Neuronal stem cell (in vitro differentiated cells): ENCODE data around the gene PFN2. TPM values are rescaled to one million over a fixed set of nuclear protein-coding genes. Genes with fewer than 3 reads are reported as not detected.

Experiments used
- DNase-seq: peaks from one replicate; pipeline ENCODE4 v3.0.0-alpha.2; 2013; ENCODE audit warnings: low spot score
- H2AFZ ChIP-seq: one replicate; pipeline ENCODE4 v1.6.1; 2013; ENCODE audit warnings: mild to moderate bottlenecking, low read length, inconsistent platforms
- H2AK5ac ChIP-seq: 2 replicates; pipeline ENCODE4 v1.6.1; 2013; ENCODE audit warnings: low read depth, mild to moderate bottlenecking, inconsistent platforms, low read length, moderate library complexity, mixed read lengths
- H2BK120ac ChIP-seq: 2 replicates; pipeline ENCODE4 v1.6.1; 2013; ENCODE audit warnings: low read depth, mild to moderate bottlenecking, inconsistent platforms, low read length, moderate library complexity, mixed read lengths
- H2BK12ac ChIP-seq: one replicate; pipeline ENCODE4 v1.6.1; 2013; ENCODE audit warnings: low read length, inconsistent platforms
- H2BK15ac ChIP-seq: 2 replicates; pipeline ENCODE4 v1.6.1; 2013; ENCODE audit warnings: mild to moderate bottlenecking, low read length, inconsistent platforms, mixed read lengths
- H2BK5ac ChIP-seq: one replicate; pipeline ENCODE4 v1.6.1; 2013; ENCODE audit warnings: inconsistent platforms, mild to moderate bottlenecking, low read length, moderate library complexity
- H3K14ac ChIP-seq: one replicate; pipeline ENCODE4 v1.6.1; 2013; ENCODE audit warnings: low read length, inconsistent platforms
- H3K18ac ChIP-seq: 2 replicates; pipeline ENCODE4 v1.6.1; 2013; ENCODE audit warnings: low read length, inconsistent platforms
- H3K23ac ChIP-seq: 2 replicates; pipeline ENCODE4 v1.6.1; 2013; ENCODE audit warnings: low read depth, mild to moderate bottlenecking, mixed read lengths, low read length, inconsistent platforms; ENCODE audit not compliant: poor library complexity
- H3K27ac ChIP-seq: replicated peaks from 3 replicates; pipeline ENCODE4 v1.5.1; 2013; ENCODE audit warnings: low read length, inconsistent platforms
- H3K27me3 ChIP-seq, 3 experiments: 2 replicates each; pipeline ENCODE4 v1.6.1; 2013; ENCODE audit warnings: low read length in 3 of 3, mild to moderate bottlenecking in 2 of 3, inconsistent platforms in 1 of 3, low read depth in 1 of 3, mixed read lengths in 1 of 3, moderate library complexity in 1 of 3; ENCODE audit not compliant: control insufficient read depth in 3 of 3, insufficient read depth in 3 of 3
- H3K36me3 ChIP-seq, 2 donors: replicated peaks in 1 of 2; 2 replicates each; pipeline ENCODE4 v1.6.1; 2013; ENCODE audit warnings: low read length in 2 of 2; ENCODE audit not compliant: control insufficient read depth in 2 of 2, insufficient read depth in 2 of 2
- H3K4ac ChIP-seq: 2 replicates; pipeline ENCODE4 v1.6.1; 2013; ENCODE audit warnings: inconsistent platforms, mild to moderate bottlenecking, low read length, moderate library complexity
- H3K4me1 ChIP-seq, 2 donors: 1 replicate in 1 of 2; 2 replicates in 1 of 2; pipeline ENCODE4 v1.6.1; 2013; ENCODE audit warnings: low read length in 2 of 2, low read depth in 1 of 2; ENCODE audit not compliant: control insufficient read depth in 2 of 2, insufficient read depth in 1 of 2
- H3K4me2 ChIP-seq: one replicate; pipeline ENCODE4 v1.6.1; 2013; ENCODE audit warnings: mild to moderate bottlenecking, low read length, inconsistent platforms; ENCODE audit not compliant: insufficient read depth, poor library complexity, severe bottlenecking
- H3K4me3 ChIP-seq, 2 donors: 2 replicates each; pipeline ENCODE4 v1.5.1; 2013; ENCODE audit warnings: low read length in 2 of 2, mild to moderate bottlenecking in 2 of 2, inconsistent platforms in 1 of 2, moderate library complexity in 1 of 2
- H3K79me1 ChIP-seq: one replicate; pipeline ENCODE4 v1.6.1; 2013; ENCODE audit warnings: low read depth, mild to moderate bottlenecking, inconsistent platforms, low read length, moderate library complexity
- H3K9ac ChIP-seq: one replicate; pipeline ENCODE4 v1.6.1; 2013; ENCODE audit warnings: mild to moderate bottlenecking, low read depth, low read length, inconsistent platforms; ENCODE audit not compliant: poor library complexity
- H3K9me3 ChIP-seq, 2 donors: replicated peaks in 1 of 2; 2 replicates each; pipeline versions ENCODE3 to v1.6.1; 2013; ENCODE audit warnings: low read length in 2 of 2, mild to moderate bottlenecking in 2 of 2, inconsistent platforms in 1 of 2, low read depth in 1 of 2, mixed read lengths in 1 of 2, moderate library complexity in 1 of 2; ENCODE audit not compliant: control insufficient read depth in 2 of 2, insufficient read depth in 1 of 2
- H4K8ac ChIP-seq: one replicate; pipeline ENCODE4 v1.6.1; 2013; ENCODE audit warnings: low read depth, mild to moderate bottlenecking, inconsistent platforms, low read length, moderate library complexity
- H4K91ac ChIP-seq: one replicate; pipeline ENCODE4 v1.6.1; 2013; ENCODE audit warnings: low read length, low read depth, mild to moderate bottlenecking, inconsistent platforms; ENCODE audit not compliant: poor library complexity
- WGBS, 2 donors: extraction: QIAGEN DNeasy Blood & Tissue Kit; methylation state at CpG; one replicate each; pipeline ENCODE4 v1.1.7; 2013; ENCODE audit warnings: missing lambda C conversion rate in 2 of 2, mixed read lengths in 1 of 2; ENCODE audit not compliant: insufficient read length in 2 of 2, insufficient replicate concordance in 1 of 2; ENCODE audit errors: extremely low coverage in 2 of 2; 5-methylcytosine and 5-hydroxymethylcytosine counted together
- small RNA-seq: library from polyadenylated mRNA; stranded (forward); fragments of <200 nt; extraction: miRNeasy Mini kit (QIAGEN cat#:217004); gene quantifications from one replicate; pipeline ENCODE3, GENCODE V24; 2013; ENCODE audit not compliant: insufficient read depth

The PFN2 gene

DNA sequence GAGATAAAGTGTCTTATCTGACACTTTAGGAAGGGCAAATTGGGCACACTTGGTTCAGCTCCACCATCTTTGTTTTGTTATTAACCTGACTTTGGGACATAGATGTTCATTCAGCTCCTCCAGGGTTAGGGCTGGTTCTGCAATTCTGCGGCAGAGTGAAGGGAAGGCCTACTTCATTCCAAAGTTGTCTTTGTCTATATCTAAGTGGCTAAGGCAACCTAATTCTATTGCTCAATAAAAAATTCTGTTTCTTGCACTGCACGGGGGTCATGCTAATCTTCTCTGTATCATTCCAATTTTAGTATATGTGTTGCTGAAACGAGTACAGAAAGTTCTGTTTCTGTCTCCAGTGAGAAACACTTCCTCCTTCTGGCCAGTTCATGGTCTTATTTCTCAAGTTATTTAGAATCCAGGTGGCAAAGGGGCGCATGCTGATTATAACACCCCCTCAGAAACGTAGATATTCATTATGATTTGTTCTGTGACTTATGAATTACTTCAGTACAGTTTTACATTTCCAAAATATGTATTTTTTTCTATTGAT lies 53.5 kb downstream of the PFN2 start:
- no peak overlapping the region for H2BK120ac ChIP-seq
- no peak for DNase-seq
- H3K14ac ChIP-seq = no peak overlapping the region
- H3K27me3 ChIP-seq = no peaks in the 10 kb centered on the region
- no peak overlapping the region for H3K4me3 ChIP-seq
- no peak overlapping the region for H3K4ac ChIP-seq
- no peak overlapping the region for H3K27ac ChIP-seq
- no peak overlapping the region for H4K8ac ChIP-seq
- no peak overlapping the region for H2AFZ ChIP-seq
- no peak overlapping the region for H3K9ac ChIP-seq
- no CpG with 5 or more reads among the region's 5 CpGs for WGBS, 2 donors
- no peak overlapping the region for H2BK15ac ChIP-seq
- peaks cover 0 to 2% of the 10 kb centered on the region in 2 donors for H3K9me3 ChIP-seq
- H2AK5ac ChIP-seq = no peak overlapping the region
- H2BK5ac ChIP-seq = no peak overlapping the region
- H3K4me2 ChIP-seq = no peak overlapping the region
- H3K23ac ChIP-seq = no peak overlapping the region
- no peak overlapping the region for H2BK12ac ChIP-seq
- no peaks in the 10 kb centered on the region for H3K79me1 ChIP-seq
- H3K18ac ChIP-seq = no peak overlapping the region
- no peaks in the 10 kb centered on the region for H3K36me3 ChIP-seq
- no peak overlapping the region for H4K91ac ChIP-seq
- H3K4me1 ChIP-seq = no peaks in the 10 kb centered on the region

Small RNAs within 50 kb of the gene (small RNA-seq; reads per million reads assigned to genes)
- gene RNU6-720P = not detected
